Thyroid gland (tissue), 4 donors: ENCODE data around the gene RNF2.
"Not testable (repeated sequence)": the region's sequence is repeated elsewhere in the genome, so short reads cannot be mapped to it uniquely, and the experiment has no call there.

Source experiments
- CTCF ChIP-seq, 6 experiments: fragments of 200-600 bp in 3 of 6; fragments of 450-650 bp in 3 of 6; sonication (generic) in 3 of 6; IDR thresholded peaks; one replicate each; pipeline ENCODE4 v1.5.1; 2016 to 2019; ENCODE audit warnings: antibody characterized with exemption in 6 of 6, mild to moderate bottlenecking in 2 of 6, inconsistent platforms in 1 of 6, moderate library complexity in 1 of 6
- POLR2A ChIP-seq, 2 donors: fragments of 450-650 bp; IDR thresholded peaks; one replicate each; pipeline ENCODE4 v1.6.1; 2017; ENCODE audit warnings: antibody characterized with exemption in 2 of 2, mild to moderate bottlenecking in 2 of 2, moderate library complexity in 1 of 2

GRCh38 chr1:185001312-185001880 is 44.0 kb upstream of the RNF2 start:
- TF ChIP-seq POLR2A, CTCF (IDR thresholded peaks at IDR 0.05): not testable (repeated sequence)
